DND-41 (cell line): ENCODE data around the gene APOC1.
"Not testable (repeated sequence)": the region's sequence is repeated elsewhere in the genome, so short reads cannot be mapped to it uniquely, and the experiment has no call there.

Experiments
- ATAC-seq: fragments of 200-7000 bp; cut with Tn5 transposase; 3 replicates; pipeline ENCODE4 v1.9.1; 2021; ENCODE audit warnings: low read depth; ENCODE audit not compliant: insufficient read depth
- DNase-seq: peaks from one replicate; pipeline ENCODE4 v3.0.0-alpha.2; 2020
- H2AFZ ChIP-seq: 2 replicates; pipeline ENCODE4 v1.6.0; 2012; ENCODE audit warnings: low read depth, low read length
- H3K27ac ChIP-seq: 2 replicates; pipeline ENCODE4 v1.5.1; 2012; ENCODE audit warnings: low read length, inconsistent platforms
- H3K27me3 ChIP-seq: fragments of 200-600 bp; sonication (generic); 2 replicates; pipeline ENCODE4 v1.6.0; 2012; ENCODE audit warnings: low read length, mild to moderate bottlenecking, inconsistent platforms; ENCODE audit not compliant: insufficient read depth, poor library complexity
- H3K36me3 ChIP-seq: 2 replicates; pipeline ENCODE4 v1.5.1; 2012; ENCODE audit warnings: low read length, inconsistent platforms; ENCODE audit not compliant: insufficient read depth
- H3K4me1 ChIP-seq: 2 replicates; pipeline ENCODE4 v1.5.1; 2012; ENCODE audit warnings: mild to moderate bottlenecking, low read length; ENCODE audit not compliant: insufficient read depth
- H3K4me2 ChIP-seq: 2 replicates; pipeline ENCODE4 v1.6.0; 2012; ENCODE audit warnings: mild to moderate bottlenecking, moderate library complexity, low read length, inconsistent platforms; ENCODE audit not compliant: insufficient read depth
- H3K4me3 ChIP-seq, 2 experiments: fragments of 200-600 bp in 1 of 2; shearing (Covaris generic) in 1 of 2; 2 replicates each; pipeline ENCODE4 v1.5.1; 2012 to 2016; ENCODE audit warnings: inconsistent platforms in 2 of 2, low read length in 2 of 2, mild to moderate bottlenecking in 2 of 2, low read depth in 1 of 2, moderate library complexity in 1 of 2
- H3K79me2 ChIP-seq: 2 replicates; pipeline ENCODE4 v1.6.0; 2012; ENCODE audit warnings: low read length, inconsistent platforms; ENCODE audit not compliant: insufficient read depth
- H3K9ac ChIP-seq: 2 replicates; pipeline ENCODE4 v1.6.0; 2012; ENCODE audit warnings: low read depth, mild to moderate bottlenecking, inconsistent platforms, low read length, moderate library complexity
- H3K9me3 ChIP-seq: 2 replicates; pipeline ENCODE4 v1.5.1; 2012; ENCODE audit warnings: low read length, moderate library complexity, mild to moderate bottlenecking, inconsistent platforms; ENCODE audit not compliant: insufficient read depth, severe bottlenecking
- H4K20me1 ChIP-seq: 2 replicates; pipeline ENCODE4 v1.6.0; 2012; ENCODE audit warnings: low read length; ENCODE audit not compliant: insufficient read depth
- CTCF ChIP-seq: IDR thresholded peaks from 2 replicates; pipeline ENCODE4 v1.5.1; 2012; ENCODE audit warnings: borderline replicate concordance, low read length, moderate library complexity, mild to moderate bottlenecking; ENCODE audit not compliant: poor library complexity, severe bottlenecking; ENCODE audit errors: extremely low read depth
- EZH2 ChIP-seq: IDR thresholded peaks from 3 replicates; pipeline ENCODE4 v1.6.1; 2012; ENCODE audit warnings: borderline replicate concordance, low read depth, mild to moderate bottlenecking, moderate library complexity, low read length, inconsistent platforms; ENCODE audit not compliant: severe bottlenecking

Gene APOC1

GRCh38 chr19:44909775-44910174 lies 4.6 kb upstream of the APOC1 start:
- no peak overlapping the region for H3K9ac ChIP-seq
- no peaks in the 10 kb centered on the region for H3K4me1 ChIP-seq
- no peaks in the 10 kb centered on the region for H4K20me1 ChIP-seq
- ATAC-seq (no peak), DNase-seq (no peak)
- no peak overlapping the region for H3K4me2 ChIP-seq
- no peak overlapping the region for H3K4me3 ChIP-seq
- no peaks in the 10 kb centered on the region for H3K36me3 ChIP-seq
- H3K27me3 ChIP-seq: peaks cover 6% of the 10 kb centered on the region
- H3K27ac ChIP-seq: no peak overlapping the region
- no peaks in the 10 kb centered on the region for H3K9me3 ChIP-seq
- TF ChIP-seq EZH2: no peak
- no peak for TF ChIP-seq CTCF
- no peak overlapping the region for H2AFZ ChIP-seq
- H3K79me2 ChIP-seq: no peaks in the 10 kb centered on the region

- H3K27ac ChIP-seq, H3K4me1 ChIP-seq, DNase-seq, ATAC-seq, H3K9ac ChIP-seq, H4K20me1 ChIP-seq, H3K4me3 ChIP-seq, H3K79me2 ChIP-seq, H3K9me3 ChIP-seq, H2AFZ ChIP-seq, H3K4me2 ChIP-seq, H3K27me3 ChIP-seq, H3K36me3 ChIP-seq: not testable (repeated sequence)
These were observed 2.5 kb upstream of the APOC1 start for GRCh38 chr19:44911896-44912295.

DNA sequence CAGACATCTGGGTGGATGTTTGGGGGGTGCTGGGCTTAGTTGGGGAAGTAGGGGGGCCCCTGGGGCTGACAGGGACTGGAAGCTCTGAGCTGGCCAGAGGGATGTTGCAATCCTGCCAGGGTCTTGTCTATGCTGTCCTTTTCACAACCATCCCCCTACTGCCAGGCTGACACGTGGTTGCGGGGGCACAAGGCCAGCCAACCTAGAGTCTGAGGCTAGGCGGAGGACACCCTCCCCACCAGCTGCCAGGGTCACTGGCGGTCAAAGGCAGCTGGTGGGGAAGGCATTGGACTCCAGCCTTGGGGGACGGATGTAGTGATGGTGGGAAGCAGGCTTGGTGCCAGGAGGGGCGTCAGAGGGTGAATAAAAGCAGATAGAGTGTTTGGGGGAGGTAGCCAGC lies 1.6 kb upstream of the APOC1 start:
- Histone ChIP-seq H3K4me2 (no peak overlapping the region), H3K79me2 (no peaks in the 10 kb centered on the region)

DNA sequence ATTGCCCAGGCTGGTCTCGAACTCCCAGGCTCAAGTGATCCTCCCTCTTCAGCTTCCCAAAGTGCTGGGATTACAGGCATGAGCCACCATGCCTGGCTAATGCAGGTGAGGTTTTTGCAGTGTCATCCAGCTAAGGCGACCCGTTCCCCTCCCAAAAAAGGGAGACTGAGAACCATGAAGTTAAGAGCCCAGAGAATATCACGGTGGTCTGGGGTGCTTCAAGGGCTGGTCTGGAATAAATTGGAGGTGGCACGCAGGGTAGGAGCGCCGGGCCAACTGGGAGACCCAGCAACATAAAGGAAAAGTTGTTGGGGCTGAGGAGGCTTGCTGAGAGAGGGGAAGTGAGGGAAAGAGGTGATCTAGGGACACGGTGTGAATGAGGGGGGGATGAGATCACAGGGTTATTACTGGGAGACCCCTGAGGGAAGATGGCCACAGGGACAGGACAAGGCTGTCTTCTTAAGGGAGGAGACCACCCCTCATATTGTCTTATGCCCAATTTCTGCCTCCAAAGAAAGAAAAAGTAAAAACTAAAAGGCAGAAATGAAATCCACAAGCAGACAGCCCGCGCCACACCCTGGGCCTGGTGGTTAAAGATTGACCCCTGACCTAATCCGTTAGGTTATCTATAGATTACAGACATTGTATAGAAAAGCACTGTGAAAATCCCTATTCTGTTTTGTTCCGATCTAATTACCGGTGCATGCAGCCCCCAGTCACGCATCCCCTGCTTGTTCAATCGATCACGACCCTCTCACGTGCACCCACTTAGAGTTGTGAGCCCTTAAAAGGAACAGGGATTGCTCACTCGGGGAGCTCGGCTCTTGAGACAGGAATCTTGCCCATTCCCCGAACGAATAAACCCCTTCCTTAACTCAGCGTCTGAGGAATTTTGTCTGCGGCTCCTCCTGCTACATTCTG lies 636 bp upstream of the APOC1 start:
- H3K27ac ChIP-seq, H3K9me3 ChIP-seq, DNase-seq, H3K27me3 ChIP-seq, H3K4me3 ChIP-seq, H3K36me3 ChIP-seq, H2AFZ ChIP-seq, H3K79me2 ChIP-seq, ATAC-seq, H3K9ac ChIP-seq, H3K4me1 ChIP-seq, H4K20me1 ChIP-seq, H3K4me2 ChIP-seq: not testable (repeated sequence)

More for the DNA sequence above, 1.6 kb upstream of the APOC1 start:
- Histone ChIP-seq H3K27me3 (peaks cover 6% of the 10 kb centered on the region), H3K9ac (no peak overlapping the region), H3K4me3 (no peak overlapping the region), H4K20me1 (no peaks in the 10 kb centered on the region), H3K27ac (no peak overlapping the region), H2AFZ (no peak overlapping the region), H3K4me1 (no peaks in the 10 kb centered on the region), H3K36me3 (no peaks in the 10 kb centered on the region), H3K9me3 (no peaks in the 10 kb centered on the region)
- DNase-seq: no peak
- no peak for ATAC-seq
- TF ChIP-seq CTCF: no peak
- TF ChIP-seq EZH2: no peak
